ENCODE results near the gene C11orf21.
"Not testable (repeated sequence)": the region's sequence is repeated elsewhere in the genome, so short reads cannot be mapped to it uniquely, and the experiment has no call there.

The C11orf21 gene

DNA sequence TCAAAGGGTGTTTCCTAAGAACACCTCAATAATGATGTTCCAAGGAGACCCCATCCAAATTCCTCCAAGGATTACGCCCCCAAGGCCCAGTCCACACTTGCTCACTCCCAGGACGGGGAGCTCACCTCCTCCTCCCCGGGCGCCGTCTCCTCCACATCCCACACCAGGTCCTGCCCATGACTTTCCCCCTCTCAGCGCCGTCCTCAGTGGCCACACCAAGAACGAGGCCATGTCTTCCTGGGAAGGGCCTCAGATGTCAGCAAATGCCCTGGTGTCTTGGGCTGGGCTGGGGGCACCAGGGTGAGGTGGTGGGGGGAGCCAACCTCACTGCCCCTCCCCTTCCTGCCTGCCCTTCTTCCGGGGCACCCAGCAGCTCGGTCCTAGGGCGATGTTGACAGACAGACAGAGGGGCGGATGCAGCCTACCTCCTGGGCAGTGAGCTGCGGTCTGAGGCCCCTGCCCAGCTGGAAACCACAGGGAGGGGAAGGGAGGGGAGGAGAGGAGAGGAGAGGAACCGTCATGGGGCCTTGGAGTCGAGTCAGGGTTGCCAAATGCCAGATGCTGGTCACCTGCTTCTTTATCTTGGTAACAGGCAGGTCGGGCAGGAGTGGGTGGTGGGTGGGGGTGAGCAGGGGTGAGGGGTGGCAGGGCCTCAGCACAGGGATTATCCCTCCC, at the start of gene C11orf21, which contains the start of gene TSPAN32:
Gene C11orf21, minus strand, starts transcription at position 288 of the 675 bp plus-strand sequence. Its CDS starts 110 bp downstream, at position 178.
Gene TSPAN32, plus strand, starts transcription at position 383 of the 675 bp plus-strand sequence. Its CDS starts 137 bp downstream, at position 520.
- Histone ChIP-seq H3K27me3 (ENCODE audit: control insufficient read depth, insufficient read depth, low read length) (no peaks in the 10 kb centered on the region), H3K36me3 (ENCODE audit: control insufficient read depth, insufficient read depth, low read length) (no peaks in the 10 kb centered on the region), H3K9me3 (ENCODE audit: control insufficient read depth, insufficient read depth, low read length) (no peaks in the 10 kb centered on the region), H3K4me1 (ENCODE audit: control insufficient read depth, insufficient read depth, low read length) (no peaks in the 10 kb centered on the region), H3K9ac (ENCODE audit: low read depth, low read length) (no peak within 1 kb of the TSS), H3K4me3 (ENCODE audit: low read depth, low read length) (no peak within 1 kb of the TSS)

- Histone ChIP-seq H3K4me1 (ENCODE audit: control insufficient read depth, insufficient read depth, low read length) (no peaks in the 10 kb centered on the region), H3K9ac (ENCODE audit: low read depth, low read length) (no peak overlapping the region), H3K4me3 (ENCODE audit: low read depth, low read length) (no peak overlapping the region), H3K9me3 (ENCODE audit: control insufficient read depth, insufficient read depth, low read length) (peaks cover 11% of the 10 kb centered on the region), H3K36me3 (ENCODE audit: control insufficient read depth, insufficient read depth, low read length) (no peaks in the 10 kb centered on the region), H3K27me3 (ENCODE audit: control insufficient read depth, insufficient read depth, low read length) (no peaks in the 10 kb centered on the region)
Observed at GRCh38 chr11:2348986-2349385, 47.3 kb upstream of the C11orf21 start.

DNA sequence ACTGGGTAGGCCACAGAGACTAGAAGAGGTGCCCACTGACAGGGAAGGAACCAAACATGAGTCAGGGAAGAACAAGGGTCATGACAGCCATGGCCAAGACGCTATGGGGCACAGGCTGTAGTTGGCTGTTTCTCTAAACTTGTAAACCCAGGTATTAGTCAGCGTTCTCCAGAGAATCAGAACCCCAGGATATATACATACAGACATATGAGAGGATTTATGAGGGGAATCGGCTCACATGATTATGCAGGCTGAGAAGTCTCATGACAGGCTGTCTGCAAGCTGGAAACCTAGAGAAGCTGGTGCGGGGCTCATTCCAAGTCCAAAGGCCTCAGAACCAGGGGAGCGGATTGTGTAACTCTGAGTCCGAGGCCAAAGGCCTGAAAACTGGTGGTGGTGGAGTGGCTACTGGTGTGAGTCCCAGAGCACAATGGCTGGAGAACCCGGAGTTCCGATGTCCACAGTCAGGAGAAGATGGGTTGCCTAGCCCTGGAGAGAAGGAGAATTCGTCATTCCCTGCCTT, 45.7 kb upstream of the C11orf21 start:
- H3K4me3 ChIP-seq (ENCODE audit: low read depth, low read length): no peak overlapping the region
- H3K9ac ChIP-seq (ENCODE audit: low read depth, low read length): no peak overlapping the region
- peaks cover 11% of the 10 kb centered on the region for H3K9me3 ChIP-seq (ENCODE audit: control insufficient read depth, insufficient read depth, low read length)
- no peaks in the 10 kb centered on the region for H3K4me1 ChIP-seq (ENCODE audit: control insufficient read depth, insufficient read depth, low read length)
- H3K36me3 ChIP-seq (ENCODE audit: control insufficient read depth, insufficient read depth, low read length): no peaks in the 10 kb centered on the region
- no peaks in the 10 kb centered on the region for H3K27me3 ChIP-seq (ENCODE audit: control insufficient read depth, insufficient read depth, low read length)

- Histone ChIP-seq H3K36me3 (ENCODE audit: control insufficient read depth, insufficient read depth, low read length) (no peaks in the 10 kb centered on the region), H3K9me3 (ENCODE audit: control insufficient read depth, insufficient read depth, low read length) (peaks cover 11% of the 10 kb centered on the region), H3K4me3 (ENCODE audit: low read depth, low read length) (no peak overlapping the region), H3K9ac (ENCODE audit: low read depth, low read length) (no peak overlapping the region), H3K4me1 (ENCODE audit: control insufficient read depth, insufficient read depth, low read length) (no peaks in the 10 kb centered on the region), H3K27me3 (ENCODE audit: control insufficient read depth, insufficient read depth, low read length) (no peaks in the 10 kb centered on the region)
Observed at GRCh38 chr11:2346586-2347307, 45.0 kb upstream of the C11orf21 start.

GRCh38 chr11:2346014-2346413, 44.3 kb upstream of the C11orf21 start:
- no peaks in the 10 kb centered on the region for H3K4me1 ChIP-seq (ENCODE audit: control insufficient read depth, insufficient read depth, low read length)
- no peak overlapping the region for H3K4me3 ChIP-seq (ENCODE audit: low read depth, low read length)
- H3K9ac ChIP-seq (ENCODE audit: low read depth, low read length): no peak overlapping the region
- no peaks in the 10 kb centered on the region for H3K36me3 ChIP-seq (ENCODE audit: control insufficient read depth, insufficient read depth, low read length)
- H3K9me3 ChIP-seq (ENCODE audit: control insufficient read depth, insufficient read depth, low read length): peaks cover 11% of the 10 kb centered on the region
- H3K27me3 ChIP-seq (ENCODE audit: control insufficient read depth, insufficient read depth, low read length): no peaks in the 10 kb centered on the region

GRCh38 chr11:2345050-2345449, 43.3 kb upstream of the C11orf21 start:
- H3K36me3 ChIP-seq (ENCODE audit: control insufficient read depth, insufficient read depth, low read length): no peaks in the 10 kb centered on the region
- H3K27me3 ChIP-seq (ENCODE audit: control insufficient read depth, insufficient read depth, low read length): no peaks in the 10 kb centered on the region
- no peak overlapping the region for H3K4me3 ChIP-seq (ENCODE audit: low read depth, low read length)
- no peak overlapping the region for H3K9ac ChIP-seq (ENCODE audit: low read depth, low read length)
- H3K9me3 ChIP-seq (ENCODE audit: control insufficient read depth, insufficient read depth, low read length): peaks cover 11% of the 10 kb centered on the region
- peaks cover 2% of the 10 kb centered on the region for H3K4me1 ChIP-seq (ENCODE audit: control insufficient read depth, insufficient read depth, low read length)

DNA sequence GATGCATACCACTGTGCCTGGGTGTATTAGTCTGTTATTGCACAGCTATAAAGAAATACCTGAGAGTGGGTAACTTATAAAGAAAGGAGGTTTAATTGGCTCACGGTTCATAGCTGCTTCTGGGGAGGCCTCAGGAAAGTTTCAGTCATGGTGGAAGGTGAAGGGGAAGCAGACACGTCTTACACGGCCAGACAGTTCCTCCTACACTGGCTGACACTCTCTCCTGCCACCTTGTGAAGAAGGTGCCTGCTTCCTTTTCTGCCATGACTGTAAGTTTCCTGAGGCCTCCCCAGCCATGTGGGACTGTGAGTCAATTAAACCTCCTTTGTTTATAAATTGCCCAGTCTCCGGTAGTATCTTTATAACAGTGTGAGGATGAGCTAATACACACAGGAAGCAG, 41.8 kb upstream of the C11orf21 start:
- Histone ChIP-seq H3K9ac (ENCODE audit: low read depth, low read length) (no peak overlapping the region), H3K27me3 (ENCODE audit: control insufficient read depth, insufficient read depth, low read length) (no peaks in the 10 kb centered on the region), H3K9me3 (ENCODE audit: control insufficient read depth, insufficient read depth, low read length) (no peaks in the 10 kb centered on the region), H3K36me3 (ENCODE audit: control insufficient read depth, insufficient read depth, low read length) (no peaks in the 10 kb centered on the region), H3K4me3 (ENCODE audit: low read depth, low read length) (no peak overlapping the region), H3K4me1 (ENCODE audit: control insufficient read depth, insufficient read depth, low read length) (peaks cover 6% of the 10 kb centered on the region)

DNA sequence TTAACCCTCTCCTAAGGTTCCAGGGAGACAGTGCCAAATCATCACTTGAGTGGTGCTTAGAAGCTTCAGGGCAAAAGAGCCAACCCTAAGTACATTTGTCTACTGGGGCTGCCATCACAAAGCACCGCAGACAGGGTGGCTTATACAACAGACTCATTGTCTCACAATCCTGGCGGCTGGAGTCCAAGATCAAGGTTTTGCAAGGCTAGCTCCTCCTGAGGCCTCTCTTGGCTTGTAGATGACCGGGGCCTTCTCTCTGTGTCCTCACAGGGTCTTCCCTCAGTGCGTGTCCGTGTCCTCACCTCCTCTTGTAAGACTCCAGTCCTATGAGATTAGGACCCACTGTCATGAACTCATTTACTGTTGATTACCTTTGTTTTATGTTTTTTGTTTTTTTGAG, 41.3 kb upstream of the C11orf21 start:
- no peaks in the 10 kb centered on the region for H3K9me3 ChIP-seq (ENCODE audit: control insufficient read depth, insufficient read depth, low read length)

GRCh38 chr11:2342557-2342956, 40.8 kb upstream of the C11orf21 start:
- no peaks in the 10 kb centered on the region for H3K27me3 ChIP-seq (ENCODE audit: control insufficient read depth, insufficient read depth, low read length)
- no peaks in the 10 kb centered on the region for H3K36me3 ChIP-seq (ENCODE audit: control insufficient read depth, insufficient read depth, low read length)
- H3K4me3 ChIP-seq (ENCODE audit: low read depth, low read length): no peak overlapping the region
- H3K9me3 ChIP-seq (ENCODE audit: control insufficient read depth, insufficient read depth, low read length): no peaks in the 10 kb centered on the region
- H3K4me1 ChIP-seq (ENCODE audit: control insufficient read depth, insufficient read depth, low read length): peaks cover 14% of the 10 kb centered on the region
- H3K9ac ChIP-seq (ENCODE audit: low read depth, low read length): no peak overlapping the region

More for the DNA sequence above, 41.3 kb upstream of the C11orf21 start:
- Histone ChIP-seq H3K4me3 (ENCODE audit: low read depth, low read length) (no peak overlapping the region), H3K36me3 (ENCODE audit: control insufficient read depth, insufficient read depth, low read length) (no peaks in the 10 kb centered on the region), H3K4me1 (ENCODE audit: control insufficient read depth, insufficient read depth, low read length) (peaks cover 11% of the 10 kb centered on the region), H3K9ac (ENCODE audit: low read depth, low read length) (no peak overlapping the region), H3K27me3 (ENCODE audit: control insufficient read depth, insufficient read depth, low read length) (no peaks in the 10 kb centered on the region)

- H3K27me3 ChIP-seq (ENCODE audit: control insufficient read depth, insufficient read depth, low read length); H3K9ac ChIP-seq (ENCODE audit: low read depth, low read length); H3K9me3 ChIP-seq (ENCODE audit: control insufficient read depth, insufficient read depth, low read length); H3K36me3 ChIP-seq (ENCODE audit: control insufficient read depth, insufficient read depth, low read length); H3K4me3 ChIP-seq (ENCODE audit: low read depth, low read length): not testable (repeated sequence)
- H3K4me1 ChIP-seq (ENCODE audit: control insufficient read depth, insufficient read depth, low read length): peaks cover 14% of the 10 kb centered on the region
Observed at GRCh38 chr11:2338760-2339159, 37.0 kb upstream of the C11orf21 start.

DNA sequence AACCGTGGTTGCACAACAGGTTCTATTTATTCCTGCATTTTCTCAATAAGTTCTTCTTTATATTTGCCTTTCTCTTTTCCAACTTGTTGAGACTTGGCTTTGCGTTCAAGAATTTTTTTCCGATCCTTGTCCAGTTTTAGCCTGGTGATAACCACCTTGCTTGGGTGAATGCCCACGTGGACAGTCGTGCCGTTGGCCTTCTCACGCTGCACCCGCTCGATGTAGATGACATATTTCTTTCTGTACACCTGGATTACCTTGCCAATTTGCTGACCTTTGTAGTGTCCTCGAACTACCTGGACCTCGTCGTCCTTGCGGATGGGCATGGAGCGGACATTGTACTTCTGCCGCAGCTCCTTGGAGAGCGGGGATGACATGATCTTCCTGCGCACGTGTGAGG, 33.6 kb upstream of the C11orf21 start:
- not testable (repeated sequence) for H3K36me3 ChIP-seq (ENCODE audit: control insufficient read depth, insufficient read depth, low read length); H3K4me3 ChIP-seq (ENCODE audit: low read depth, low read length); H3K9me3 ChIP-seq (ENCODE audit: control insufficient read depth, insufficient read depth, low read length); H3K9ac ChIP-seq (ENCODE audit: low read depth, low read length); H3K27me3 ChIP-seq (ENCODE audit: control insufficient read depth, insufficient read depth, low read length)
- H3K4me1 ChIP-seq (ENCODE audit: control insufficient read depth, insufficient read depth, low read length): peaks cover 12% of the 10 kb centered on the region
